ENCODE results near the gene VIT.
A peak's percentile ranks its signal among the peaks of the same experiment; 100 is the strongest.

VIT gene, protein sequence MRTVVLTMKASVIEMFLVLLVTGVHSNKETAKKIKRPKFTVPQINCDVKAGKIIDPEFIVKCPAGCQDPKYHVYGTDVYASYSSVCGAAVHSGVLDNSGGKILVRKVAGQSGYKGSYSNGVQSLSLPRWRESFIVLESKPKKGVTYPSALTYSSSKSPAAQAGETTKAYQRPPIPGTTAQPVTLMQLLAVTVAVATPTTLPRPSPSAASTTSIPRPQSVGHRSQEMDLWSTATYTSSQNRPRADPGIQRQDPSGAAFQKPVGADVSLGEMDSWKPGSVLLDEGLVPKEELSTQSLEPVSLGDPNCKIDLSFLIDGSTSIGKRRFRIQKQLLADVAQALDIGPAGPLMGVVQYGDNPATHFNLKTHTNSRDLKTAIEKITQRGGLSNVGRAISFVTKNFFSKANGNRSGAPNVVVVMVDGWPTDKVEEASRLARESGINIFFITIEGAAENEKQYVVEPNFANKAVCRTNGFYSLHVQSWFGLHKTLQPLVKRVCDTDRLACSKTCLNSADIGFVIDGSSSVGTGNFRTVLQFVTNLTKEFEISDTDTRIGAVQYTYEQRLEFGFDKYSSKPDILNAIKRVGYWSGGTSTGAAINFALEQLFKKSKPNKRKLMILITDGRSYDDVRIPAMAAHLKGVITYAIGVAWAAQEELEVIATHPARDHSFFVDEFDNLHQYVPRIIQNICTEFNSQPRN

DNA sequence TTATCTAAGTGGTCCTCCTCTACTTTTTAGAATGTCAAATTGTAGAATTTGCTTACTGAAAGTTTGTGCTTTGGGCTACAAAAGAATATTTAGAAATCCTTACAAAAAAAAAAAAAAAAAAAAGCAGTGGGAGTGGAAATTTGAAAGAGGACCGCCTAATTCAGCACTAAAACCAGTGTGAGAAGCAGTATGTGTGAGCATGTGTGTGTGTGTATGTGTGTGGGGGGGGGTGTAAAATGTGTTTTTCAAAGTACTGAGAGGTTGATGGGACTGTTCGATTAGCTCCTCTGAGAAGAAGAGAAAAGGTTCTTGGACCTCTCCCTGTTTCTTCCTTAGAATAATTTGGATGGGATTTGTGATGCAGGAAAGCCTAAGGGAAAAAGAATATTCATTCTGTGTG lies at the start of gene VIT:
VIT (plus strand) TSS at position 175 of the 400 bp plus-strand sequence. CDS start 19,664 bp downstream, outside the sequence.
- DNase-seq (ENCODE audit: low read depth): no peak

- DNase-seq (ENCODE audit: low read depth): peak; percentile 26
Measured at GRCh38 chr2:36650031-36650829, 46.3 kb upstream of the VIT start.

DNA sequence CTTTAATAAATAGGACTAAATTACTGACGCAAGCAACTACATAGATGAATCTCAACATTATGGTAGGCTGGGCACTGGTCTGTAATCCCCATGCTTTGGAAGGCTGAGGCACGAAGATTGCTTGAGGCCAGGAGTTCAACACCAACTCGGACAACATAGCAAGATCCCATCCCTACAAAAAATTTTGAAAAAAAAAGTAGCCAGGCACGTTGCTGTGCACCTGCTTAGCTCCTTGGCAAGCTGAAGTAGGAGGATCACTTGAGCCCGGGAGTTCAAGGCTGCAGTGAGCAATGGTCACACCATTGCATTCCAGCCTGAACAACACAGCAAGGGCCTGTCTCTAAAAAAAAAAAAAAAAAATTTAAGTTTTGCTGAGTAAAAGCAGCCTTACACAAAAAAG lies 43.4 kb upstream of the VIT start:
- no peak for DNase-seq (ENCODE audit: low read depth)

- no peak for DNase-seq (ENCODE audit: low read depth)
Measured at GRCh38 chr2:36653967-36654694, 42.4 kb upstream of the VIT start.

- peak; percentile 38 for DNase-seq (ENCODE audit: low read depth)
Measured at GRCh38 chr2:36655453-36655852, 41.1 kb upstream of the VIT start.

DNA sequence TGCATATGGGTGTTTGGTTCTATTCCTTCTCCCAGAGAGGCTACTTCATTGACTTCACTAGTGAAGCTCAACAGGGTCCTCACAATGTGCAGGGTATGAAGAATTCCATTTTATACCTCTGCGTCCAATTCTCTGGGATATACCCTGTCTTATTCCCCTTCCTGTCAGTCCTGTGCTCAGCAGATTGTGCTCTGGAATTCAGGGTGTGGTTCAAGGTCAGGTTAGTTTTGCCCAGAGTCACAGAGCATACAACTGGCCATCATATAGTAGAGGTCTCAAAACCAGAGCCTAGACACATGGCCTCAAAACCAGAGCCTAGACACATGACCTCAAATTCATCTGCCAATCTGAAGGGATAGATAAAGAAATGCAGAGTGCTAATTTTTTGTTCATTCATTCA lies 38.8 kb upstream of the VIT start:
- no peak for DNase-seq (ENCODE audit: low read depth)

GRCh38 chr2:36658277-36658748 lies 38.2 kb upstream of the VIT start:
- no peak for DNase-seq (ENCODE audit: low read depth)

DNA sequence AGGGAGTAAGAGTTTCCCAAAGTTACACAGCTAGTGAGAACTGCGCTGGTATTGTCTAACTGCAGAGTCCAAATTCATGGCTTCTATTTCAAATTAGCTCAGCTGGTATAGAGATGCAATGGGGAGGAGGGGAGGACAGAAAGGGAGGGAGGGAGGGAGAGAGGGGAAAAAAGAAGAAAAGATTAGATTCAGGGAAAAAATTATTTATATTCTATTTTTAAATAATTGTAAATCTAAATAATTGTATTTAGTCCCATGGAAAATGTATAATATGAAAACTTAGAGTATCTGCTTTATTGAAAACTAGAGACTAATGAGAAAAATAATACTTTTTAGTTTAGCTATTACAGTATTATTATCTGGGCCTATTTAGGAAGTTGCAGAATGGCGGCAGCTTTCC lies 37.3 kb upstream of the VIT start:
- DNase-seq (ENCODE audit: low read depth): no peak

DNA sequence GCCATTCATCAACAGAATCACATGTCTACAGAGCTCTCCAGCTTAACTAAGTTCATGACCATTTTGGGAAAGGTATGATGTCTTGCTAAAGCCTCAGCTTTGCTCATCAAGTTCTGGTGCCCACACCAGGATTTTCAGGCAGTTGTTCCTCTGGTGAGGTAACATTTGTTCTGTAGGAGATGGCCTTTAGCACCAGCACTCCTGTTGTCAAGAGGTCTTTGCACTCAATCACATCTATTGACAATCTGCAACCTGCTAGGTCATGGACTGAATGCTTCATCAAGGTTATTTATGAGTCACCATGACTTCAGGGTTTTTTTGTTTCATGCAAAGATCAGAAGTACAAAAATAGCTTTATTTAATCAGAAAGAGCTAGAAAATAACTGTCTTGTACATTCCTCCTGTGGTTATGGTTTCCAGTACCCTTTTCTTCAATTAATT lies 36.6 kb upstream of the VIT start:
- no peak for DNase-seq (ENCODE audit: low read depth)

GRCh38 chr2:36662638-36663037 lies 33.9 kb upstream of the VIT start:
- no peak for DNase-seq (ENCODE audit: low read depth)

DNA sequence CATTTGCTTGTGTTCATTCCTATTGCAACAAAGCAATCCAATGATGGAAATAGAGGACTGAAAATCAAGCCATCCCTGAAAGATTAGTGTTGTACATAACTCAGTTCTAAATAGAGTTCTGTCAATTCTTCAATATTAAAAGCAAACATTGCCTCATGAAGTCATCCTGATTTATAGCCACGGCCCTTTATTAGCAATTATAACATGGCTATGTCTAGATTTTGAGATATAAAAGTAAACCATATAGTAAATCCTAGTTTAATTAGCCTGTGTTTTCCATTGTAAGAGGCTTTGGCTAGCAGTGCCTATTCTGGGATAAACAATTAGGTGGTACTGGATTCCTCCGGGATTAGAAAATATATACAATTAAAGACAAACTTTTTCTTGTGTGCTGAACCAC lies 33.2 kb upstream of the VIT start:
- no peak for DNase-seq (ENCODE audit: low read depth)

DNA sequence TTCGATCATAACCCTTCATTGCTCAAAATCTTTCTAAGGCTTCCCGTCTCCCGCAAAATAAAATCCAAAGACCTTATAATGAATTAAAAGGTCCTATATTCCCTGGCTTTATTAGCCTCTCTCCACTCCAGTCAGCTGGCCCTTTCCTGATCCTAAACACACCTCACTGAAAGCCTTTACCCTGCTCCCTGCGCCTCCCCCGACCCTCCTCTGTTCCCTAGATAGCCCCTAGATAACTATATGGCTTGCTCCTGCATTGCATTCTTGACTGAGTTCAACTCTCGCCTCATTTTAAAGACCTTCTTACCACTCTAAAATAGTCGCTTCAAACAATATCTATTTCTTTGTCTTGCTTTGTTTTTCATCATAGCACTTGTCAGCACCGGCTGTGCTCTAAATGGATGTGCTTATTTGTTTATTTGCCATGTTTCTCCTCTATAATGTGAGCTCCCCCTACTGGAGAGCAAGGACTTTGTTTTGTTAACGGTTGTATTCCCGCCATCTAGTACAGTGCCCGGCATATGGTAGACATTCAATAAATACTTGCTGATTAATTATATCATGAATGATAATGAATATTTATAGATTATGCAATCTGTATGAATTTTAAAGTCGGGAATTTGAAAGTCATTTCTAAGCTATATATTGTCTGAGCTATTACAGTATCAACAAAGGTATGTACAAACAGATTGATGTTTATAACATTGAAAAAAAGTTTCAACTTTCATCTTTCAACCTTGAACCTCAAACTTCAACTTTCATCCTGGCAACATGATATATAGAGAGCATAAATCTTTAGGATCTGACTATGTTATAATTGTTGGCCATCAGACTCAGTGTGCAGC lies 32.4 kb upstream of the VIT start:
- DNase-seq (ENCODE audit: low read depth): peak; percentile 37

- no peak for DNase-seq (ENCODE audit: low read depth)
Measured at GRCh38 chr2:36664696-36665076, 31.8 kb upstream of the VIT start.

DNA sequence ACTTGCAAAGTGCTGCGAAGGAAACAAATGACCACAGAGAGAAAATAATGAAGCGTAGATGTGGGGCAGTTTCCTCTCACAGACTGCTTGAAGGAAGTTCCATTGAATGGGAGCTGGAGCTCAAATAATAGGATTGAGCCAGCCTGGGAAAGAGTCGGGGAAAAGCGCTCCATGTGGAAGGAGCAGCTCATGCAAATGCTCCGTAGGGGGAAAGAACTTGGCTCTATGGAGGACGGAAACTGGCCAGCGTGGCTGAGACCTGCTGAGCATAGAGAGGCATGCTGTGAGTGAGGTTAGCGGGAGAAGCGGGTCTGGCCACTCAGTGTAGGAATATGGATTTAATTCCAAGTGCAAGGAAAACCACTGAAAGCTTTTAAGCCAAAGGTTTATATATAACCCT lies 28.6 kb upstream of the VIT start:
- DNase-seq (ENCODE audit: low read depth): no peak

DNA sequence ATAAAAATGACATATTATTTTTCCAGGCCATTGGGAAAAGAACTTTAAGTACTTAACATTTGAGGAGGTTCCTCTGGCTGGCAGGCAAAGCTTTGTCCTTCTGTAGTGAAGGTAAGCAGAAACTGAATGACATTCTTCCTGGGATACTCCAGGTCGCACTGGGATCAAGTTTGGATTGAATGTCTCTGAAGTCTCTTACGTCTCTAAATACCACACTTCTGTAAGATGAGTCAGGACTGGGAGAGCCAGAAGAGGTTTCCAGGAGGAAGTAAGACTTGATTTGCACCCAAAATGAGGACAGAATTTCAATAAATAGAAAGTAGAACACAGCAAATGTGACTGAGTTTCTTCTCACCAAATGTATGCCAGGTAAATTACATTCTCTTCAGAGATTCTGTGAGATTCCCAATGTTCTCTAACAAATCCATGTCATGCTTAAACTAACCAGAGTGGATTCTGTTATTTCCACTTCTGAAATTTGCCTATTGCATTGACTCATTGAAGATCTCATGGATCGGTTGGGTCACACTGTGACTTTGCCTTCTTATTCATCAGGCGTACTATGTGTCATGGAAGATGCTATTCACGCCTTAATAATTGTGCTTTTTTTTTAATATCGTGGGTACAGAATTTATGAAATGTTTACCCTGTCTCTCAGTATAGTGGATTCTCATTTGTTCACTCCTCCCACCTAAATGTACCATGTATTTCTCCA lies 25.5 kb upstream of the VIT start:
- DNase-seq (ENCODE audit: low read depth): no peak

DNA sequence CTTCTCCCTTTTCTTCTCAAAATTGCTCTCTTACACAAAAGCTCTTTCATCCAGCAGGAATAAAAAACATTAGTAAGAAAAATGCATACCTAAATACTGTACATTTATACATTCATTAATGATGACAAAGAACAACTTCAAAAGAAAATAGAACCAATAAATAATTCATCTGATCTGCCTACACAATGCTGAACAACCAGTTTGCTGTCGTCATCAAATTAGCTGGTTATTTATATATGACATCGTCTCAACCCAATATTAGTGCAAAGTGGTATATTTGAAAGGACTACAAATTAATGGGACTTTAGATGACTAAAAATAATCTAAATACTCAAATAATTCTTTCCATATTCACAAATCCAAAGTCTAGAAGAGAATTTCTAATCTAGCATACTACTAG lies 24.8 kb upstream of the VIT start:
- DNase-seq (ENCODE audit: low read depth): no peak

DNA sequence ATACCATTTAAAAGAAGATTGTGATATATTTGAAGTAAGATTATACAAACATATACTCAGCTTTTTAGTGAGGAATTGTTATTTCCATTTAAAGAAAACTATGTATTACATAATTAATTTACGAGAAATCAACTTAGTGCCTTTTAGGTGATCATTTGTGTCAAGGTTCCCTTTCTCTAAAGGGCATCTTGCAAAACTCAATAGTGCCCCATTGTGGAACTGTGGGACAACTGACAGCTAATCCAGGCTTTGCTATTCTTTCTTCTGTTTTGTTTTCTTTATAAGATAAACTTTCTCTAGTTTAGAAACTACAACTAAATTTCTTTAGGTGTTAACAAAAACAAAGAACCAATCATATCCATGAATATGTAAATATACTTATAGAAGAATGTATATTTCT lies 24.3 kb upstream of the VIT start:
- DNase-seq (ENCODE audit: low read depth): no peak

DNA sequence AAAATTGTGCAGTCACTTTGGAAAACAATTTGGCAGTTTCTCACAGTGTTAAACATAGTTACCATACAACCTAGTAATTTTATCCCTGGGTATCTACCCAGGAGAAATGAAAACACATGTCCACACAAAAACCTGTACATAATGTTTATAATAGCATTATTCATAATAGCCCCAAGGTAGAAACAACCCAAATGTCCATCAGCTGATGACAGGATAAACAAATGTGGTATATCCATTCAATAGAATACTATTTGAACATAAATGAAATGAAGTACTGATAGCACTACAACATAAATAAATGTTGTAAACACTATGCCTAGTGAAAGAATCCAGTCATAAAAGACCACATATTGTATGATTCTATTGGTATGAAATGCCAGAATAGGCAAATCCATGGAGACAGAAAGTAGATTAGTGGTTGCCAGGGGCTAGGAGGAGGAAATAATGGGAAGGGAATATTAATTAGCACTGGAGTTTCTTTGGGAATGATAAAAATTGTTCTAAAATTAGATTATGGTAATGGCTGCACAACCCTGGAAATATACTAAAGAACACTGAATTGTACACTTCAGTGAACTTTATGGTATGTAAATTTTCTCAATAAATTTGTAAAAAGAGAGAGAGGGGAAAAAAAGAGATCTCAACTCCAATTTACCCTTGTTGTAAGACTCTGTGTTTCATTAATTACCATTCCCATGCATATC lies 20.8 kb upstream of the VIT start:
- DNase-seq (ENCODE audit: low read depth): no peak

DNA sequence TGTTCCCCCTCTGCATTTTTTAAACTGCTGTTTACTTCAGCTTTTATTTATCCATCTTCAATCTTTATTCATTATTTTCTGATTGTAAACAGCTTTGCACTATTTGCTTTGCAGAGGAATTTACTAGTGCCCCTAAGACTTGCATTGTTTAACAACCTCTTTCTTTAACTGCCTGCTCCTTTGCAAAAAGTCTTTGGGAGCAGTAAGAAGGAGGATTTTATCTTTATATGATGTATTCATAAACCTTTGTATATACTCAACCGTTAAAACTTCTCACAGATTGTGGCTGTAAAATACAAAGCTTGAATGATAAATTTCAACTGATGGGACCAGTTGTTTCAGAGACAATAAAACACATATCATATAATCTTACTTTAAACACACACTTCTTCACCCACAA lies 20.1 kb upstream of the VIT start:
- DNase-seq (ENCODE audit: low read depth): no peak

DNA sequence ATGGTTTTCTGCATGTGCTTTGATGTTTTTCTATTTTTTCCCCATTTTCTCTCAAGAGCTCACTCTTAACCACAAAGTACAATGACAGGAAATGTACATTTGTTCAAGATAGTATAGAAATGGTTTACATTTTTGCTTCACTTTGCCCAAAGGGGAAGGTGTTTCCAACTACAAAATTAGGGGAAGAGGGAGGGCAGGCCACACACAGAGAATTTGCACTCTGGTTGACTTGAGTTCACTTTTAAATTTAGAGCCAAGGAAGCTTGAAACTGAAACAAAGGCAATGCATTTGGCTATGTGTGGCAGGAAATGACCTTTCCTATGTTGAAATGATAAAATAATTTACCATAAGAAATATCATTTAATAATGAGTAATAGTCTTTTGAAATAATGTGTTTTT lies 19.1 kb upstream of the VIT start:
- no peak for DNase-seq (ENCODE audit: low read depth)
